ENCODE results near the gene EVI5. TPM values are rescaled to one million over a fixed set of nuclear protein-coding genes. Genes with fewer than 3 reads are reported as not detected.

EVI5 gene
- total RNA-seq, 4 donors from 2014 or later, result 37.7 to 59.7 (median 41.7) TPM

DNA sequence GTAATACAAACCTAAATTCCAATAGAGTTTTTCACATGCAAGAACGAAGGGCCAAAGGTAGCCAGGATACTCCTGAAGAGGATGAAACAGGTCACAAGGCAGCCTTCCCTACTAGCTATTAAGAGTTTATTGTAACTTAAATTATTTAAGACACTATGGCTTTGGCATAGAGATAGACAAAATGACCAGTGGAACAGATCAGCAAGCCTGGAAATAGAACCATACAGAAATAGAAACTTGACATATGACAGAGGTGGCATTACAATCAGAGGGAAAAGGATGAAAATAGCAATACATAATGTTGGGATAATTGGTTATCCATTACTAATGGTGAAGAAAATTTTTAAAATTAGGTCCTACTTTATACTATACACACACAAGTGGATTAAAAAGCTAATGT lies 314.7 kb downstream of the EVI5 start:
- no peaks in the 10 kb centered on the region for H3K27me3 ChIP-seq
- H3K27ac ChIP-seq, result no peak overlapping the region
- no peaks in the 10 kb centered on the region for H3K4me1 ChIP-seq
- WGBS, 2 donors, result 94 to 96% methylated on average over 1 of the region's 1 CpG
- intact Hi-C loops (cut with DNase I), result no loop called here
- H3K9me3 ChIP-seq, result no peaks in the 10 kb centered on the region
- H3K36me3 ChIP-seq, result no peaks in the 10 kb centered on the region
- no peak for TF ChIP-seq POLR2A (IDR thresholded peaks at IDR 0.05)
- TF ChIP-seq, protein P1, sequence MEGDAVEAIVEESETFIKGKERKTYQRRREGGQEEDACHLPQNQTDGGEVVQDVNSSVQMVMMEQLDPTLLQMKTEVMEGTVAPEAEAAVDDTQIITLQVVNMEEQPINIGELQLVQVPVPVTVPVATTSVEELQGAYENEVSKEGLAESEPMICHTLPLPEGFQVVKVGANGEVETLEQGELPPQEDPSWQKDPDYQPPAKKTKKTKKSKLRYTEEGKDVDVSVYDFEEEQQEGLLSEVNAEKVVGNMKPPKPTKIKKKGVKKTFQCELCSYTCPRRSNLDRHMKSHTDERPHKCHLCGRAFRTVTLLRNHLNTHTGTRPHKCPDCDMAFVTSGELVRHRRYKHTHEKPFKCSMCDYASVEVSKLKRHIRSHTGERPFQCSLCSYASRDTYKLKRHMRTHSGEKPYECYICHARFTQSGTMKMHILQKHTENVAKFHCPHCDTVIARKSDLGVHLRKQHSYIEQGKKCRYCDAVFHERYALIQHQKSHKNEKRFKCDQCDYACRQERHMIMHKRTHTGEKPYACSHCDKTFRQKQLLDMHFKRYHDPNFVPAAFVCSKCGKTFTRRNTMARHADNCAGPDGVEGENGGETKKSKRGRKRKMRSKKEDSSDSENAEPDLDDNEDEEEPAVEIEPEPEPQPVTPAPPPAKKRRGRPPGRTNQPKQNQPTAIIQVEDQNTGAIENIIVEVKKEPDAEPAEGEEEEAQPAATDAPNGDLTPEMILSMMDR (IDR thresholded peaks at IDR 0.05), result no peak
- no peak for DNase-seq
- H3K4me3 ChIP-seq (replicated peaks in 1 of 3), result no peak overlapping the region

DNA sequence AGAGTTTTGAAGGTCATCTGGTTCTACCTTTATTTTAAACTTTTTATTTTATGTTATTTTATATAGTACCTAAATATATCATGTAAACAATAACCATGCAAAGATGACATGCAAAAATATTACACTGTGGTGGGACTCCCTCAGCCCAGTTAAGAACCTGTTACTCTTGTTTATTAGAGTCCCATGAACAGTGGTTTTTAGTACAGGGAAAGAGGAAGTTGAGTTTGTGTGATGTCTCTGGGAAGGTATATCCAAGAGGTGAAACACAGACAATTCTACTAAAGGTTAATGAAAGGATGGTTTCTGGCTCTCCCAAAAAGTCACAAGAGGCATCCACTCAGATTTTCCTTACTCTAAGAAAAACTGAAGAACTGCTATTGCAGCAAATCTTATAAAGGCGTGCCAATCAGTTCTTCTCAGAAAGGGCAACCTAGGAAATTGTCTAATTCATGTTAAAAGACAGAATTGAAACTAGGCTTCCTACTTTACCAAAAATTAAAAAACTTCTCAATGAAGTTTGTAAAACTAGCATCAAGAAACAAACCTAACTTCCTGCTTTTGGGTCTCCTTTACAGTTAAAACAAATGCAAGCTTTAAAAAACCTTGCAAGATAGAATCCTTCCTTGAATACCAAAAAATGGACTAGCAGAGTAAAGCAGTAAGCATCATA lies 318.1 kb downstream of the EVI5 start:
- H3K9me3 ChIP-seq, result no peaks in the 10 kb centered on the region
- H3K27ac ChIP-seq, result no peak overlapping the region
- no peaks in the 10 kb centered on the region for H3K27me3 ChIP-seq
- no peaks in the 10 kb centered on the region for H3K36me3 ChIP-seq
- 89 to 98% methylated on average over 1 of the region's 1 CpG for WGBS, 2 donors
- H3K4me3 ChIP-seq (replicated peaks in 1 of 3), result no peak overlapping the region
- no peak for DNase-seq
- no peaks in the 10 kb centered on the region for H3K4me1 ChIP-seq
- intact Hi-C loops (cut with DNase I), result no loop called here
- TF ChIP-seq, protein P1 (IDR thresholded peaks at IDR 0.05), result no peak
- TF ChIP-seq POLR2A (IDR thresholded peaks at IDR 0.05), result no peak

DNA sequence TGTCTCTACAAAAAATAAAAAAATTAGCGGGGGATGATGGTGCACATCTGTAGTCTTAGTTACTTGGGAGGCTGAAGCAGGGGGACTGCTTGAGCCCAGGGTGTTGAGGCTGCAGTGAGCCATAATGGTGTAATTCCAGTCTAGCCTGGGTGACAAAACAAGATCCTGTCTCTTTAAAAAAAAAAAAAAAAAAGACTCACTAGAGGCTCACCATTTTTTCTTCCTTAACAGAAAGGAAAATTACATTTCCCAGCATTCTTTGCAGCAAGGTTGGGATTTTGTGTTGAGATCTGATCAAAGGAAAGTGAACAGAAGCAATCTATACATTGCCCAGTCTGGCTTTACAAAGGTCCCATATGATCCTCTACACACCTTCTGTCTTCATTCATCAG lies 319.7 kb downstream of the EVI5 start:
- Histone ChIP-seq H3K27me3 (no peaks in the 10 kb centered on the region), H3K4me3 (replicated peaks in 1 of 3) (no peak overlapping the region), H3K9me3 (no peaks in the 10 kb centered on the region), H3K4me1 (no peaks in the 10 kb centered on the region), H3K36me3 (no peaks in the 10 kb centered on the region), H3K27ac (no peak overlapping the region)
- DNase-seq, result no peak
- intact Hi-C loops (cut with DNase I), result no loop called here
- WGBS, 2 donors, result 100% methylated on average over 1 of the region's 1 CpG
- TF ChIP-seq, protein P1 (IDR thresholded peaks at IDR 0.05), result no peak
- TF ChIP-seq POLR2A (IDR thresholded peaks at IDR 0.05), result no peak

DNA sequence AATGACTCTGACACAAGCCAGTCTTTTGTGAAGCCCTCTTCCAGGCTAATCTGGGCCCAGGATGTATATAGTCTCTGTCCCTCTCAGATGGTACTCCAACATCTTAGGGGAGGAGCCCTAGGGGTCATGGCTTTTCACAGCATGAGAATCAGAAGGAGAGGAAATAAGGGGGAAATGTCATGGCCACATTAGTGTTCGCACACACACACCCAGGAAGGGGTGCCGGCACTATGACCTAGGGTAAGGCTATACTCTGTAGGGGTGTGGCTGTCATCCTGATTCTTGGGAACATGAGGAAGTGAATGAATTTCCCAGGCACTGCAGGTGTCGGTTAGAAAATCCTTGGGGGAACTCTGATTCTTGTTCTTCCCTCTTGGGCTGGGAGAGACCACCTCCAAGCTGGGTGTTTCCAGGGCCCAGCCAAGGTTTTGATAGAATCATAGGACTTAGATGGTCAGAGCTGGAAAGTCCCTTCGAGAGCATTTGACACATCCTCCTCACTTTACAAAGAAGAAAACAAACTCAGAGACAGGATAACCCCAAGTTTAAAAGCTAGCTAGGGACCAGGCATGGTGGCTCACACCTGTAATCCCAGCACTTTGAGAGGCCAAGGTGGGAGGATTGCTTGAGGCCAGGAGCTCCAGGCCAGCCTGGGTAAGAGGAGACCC lies 320.2 kb downstream of the EVI5 start:
- Histone ChIP-seq H3K27me3 (no peaks in the 10 kb centered on the region), H3K4me1 (no peaks in the 10 kb centered on the region), H3K27ac (no peak overlapping the region), H3K36me3 (no peaks in the 10 kb centered on the region), H3K9me3 (no peaks in the 10 kb centered on the region), H3K4me3 (replicated peaks in 1 of 3) (no peak overlapping the region)
- intact Hi-C loops (cut with DNase I), result no loop called here
- no peak for DNase-seq
- 89 to 90% methylated on average over 3 to 4 of the region's 4 CpGs for WGBS, 2 donors
- TF ChIP-seq, protein P1 (IDR thresholded peaks at IDR 0.05), result no peak
- TF ChIP-seq POLR2A (IDR thresholded peaks at IDR 0.05), result no peak

DNA sequence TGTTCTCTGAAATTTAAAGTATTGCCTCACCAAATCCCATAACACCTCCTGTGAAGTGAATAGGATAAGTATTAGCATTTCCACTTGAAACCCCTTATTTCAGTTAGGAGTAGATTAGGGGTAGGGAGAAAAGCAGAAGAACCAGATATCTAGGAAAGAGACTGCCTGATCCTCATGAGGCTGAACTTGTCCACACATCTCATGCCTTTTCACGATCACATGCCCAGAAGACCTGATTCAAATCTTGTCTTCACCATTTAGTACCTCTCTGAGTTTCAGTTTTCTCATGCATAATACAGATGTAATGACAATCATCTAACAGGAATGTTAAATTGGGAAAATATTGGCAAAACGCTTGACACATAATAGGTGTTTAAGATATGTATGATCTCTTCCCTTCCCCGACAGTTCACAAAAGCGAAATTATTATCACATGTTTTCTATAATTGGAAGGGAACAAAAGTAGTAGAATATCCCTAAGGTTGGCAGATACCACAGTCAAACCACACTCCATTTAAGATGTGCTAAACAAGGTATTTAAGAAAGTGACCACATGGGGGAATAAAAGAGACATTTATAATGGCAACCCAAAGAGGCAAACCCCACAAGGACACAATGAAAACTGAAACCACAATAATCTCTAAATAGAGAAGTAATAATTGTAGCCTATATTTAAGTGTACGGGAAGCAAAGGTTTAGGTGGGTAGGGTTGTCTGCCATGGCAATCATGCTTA lies 323.4 kb downstream of the EVI5 start:
- 84 to 91% methylated on average over 5 of the region's 5 CpGs for WGBS, 2 donors
- H3K4me1 ChIP-seq, result no peaks in the 10 kb centered on the region
- H3K27me3 ChIP-seq, result no peaks in the 10 kb centered on the region
- DNase-seq, result no peak
- TF ChIP-seq, protein P1 (IDR thresholded peaks at IDR 0.05), result no peak
- no peak for TF ChIP-seq POLR2A (IDR thresholded peaks at IDR 0.05)
- intact Hi-C loops (cut with DNase I), result no loop called here
- H3K27ac ChIP-seq, result no peak overlapping the region
- no peak overlapping the region for H3K4me3 ChIP-seq (replicated peaks in 1 of 3)
- no peaks in the 10 kb centered on the region for H3K9me3 ChIP-seq
- H3K36me3 ChIP-seq, result no peaks in the 10 kb centered on the region

Measured in thyroid gland (tissue), 4 donors.